K562 (cell line): ENCODE data around the gene UBE2L6. TPM values are rescaled to one million over a fixed set of nuclear protein-coding genes. Genes with fewer than 3 reads are reported as not detected.

Experiments used
- CAMTA2 ChIP-seq: fragments of 250-450 bp; sonication (Bioruptor Pico); conservative IDR thresholded peaks from 2 replicates; pipeline ENCODE4 v1.5.1; 2022
- HINFP ChIP-seq: fragments of 450-650 bp; conservative IDR thresholded peaks from 2 replicates; pipeline ENCODE4 v1.6.1; 2016; ENCODE audit warnings: missing genetic modification characterization, low read depth, mild to moderate bottlenecking, control low read depth, missing compliant biosample characterization
- HLTF ChIP-seq: fragments of 450-650 bp; IDR thresholded peaks from 2 replicates; pipeline ENCODE4 v1.6.1; 2016
- HNRNPUL1 ChIP-seq: fragments of 200-400 bp; formaldehyde crosslinking; IDR thresholded peaks from 2 replicates; pipeline ENCODE4 v1.6.1; 2017; ENCODE audit warnings: low read length
- MAFK ChIP-seq: IDR thresholded peaks from 2 replicates; pipeline ENCODE4 v1.6.1; 2011; ENCODE audit warnings: low read length, improper control_type of control experiment
- NR2C2 ChIP-seq, 2 experiments: fragments of 200-800 bp in 1 of 2; sonication (Bioruptor generic) in 1 of 2; sonication (generic) in 1 of 2; formaldehyde crosslinking in 1 of 2; IDR thresholded peaks; 2 replicates each; pipeline versions ENCODE4 v1.6.1 to v1.8.0; 2016 to 2022; ENCODE audit warnings: mild to moderate bottlenecking in 1 of 2, missing compliant biosample characterization in 1 of 2, missing genetic modification characterization in 1 of 2, missing genetic modification reagents in 1 of 2
- RBM22 ChIP-seq: fragments of 200-400 bp; formaldehyde crosslinking; IDR thresholded peaks from 2 replicates; pipeline ENCODE4 v1.6.1; 2018; ENCODE audit warnings: low read length, low read depth; ENCODE audit not compliant: poor library complexity, severe bottlenecking
- SIN3B ChIP-seq: fragments of 450-650 bp; IDR thresholded peaks from 2 replicates; pipeline ENCODE4 v1.6.1; 2017; ENCODE audit warnings: low read depth, mild to moderate bottlenecking, moderate library complexity
- STAT5B ChIP-seq: fragments of 250-450 bp; sonication (Bioruptor Pico); IDR thresholded peaks from 2 replicates; pipeline ENCODE4 v1.8.0; 2021; ENCODE audit warnings: mild to moderate bottlenecking, inconsistent platforms
- TEAD1 ChIP-seq, 2 experiments: fragments of 450-650 bp in 1 of 2; sonication (generic) in 1 of 2; formaldehyde crosslinking; IDR thresholded peaks; 2 replicates each; pipeline versions ENCODE4 v1.4.0 to v1.8.0; 2020 to 2022; ENCODE audit warnings: mild to moderate bottlenecking in 2 of 2, missing genetic modification reagents in 1 of 2
- ZBTB9 ChIP-seq: fragments of 450-650 bp; formaldehyde crosslinking; IDR thresholded peaks from 2 replicates; pipeline ENCODE4 v1.4.0; 2020; ENCODE audit warnings: mild to moderate bottlenecking, moderate library complexity
- ZNF354B ChIP-seq: fragments of 250-450 bp; sonication (Bioruptor Pico); IDR thresholded peaks from 2 replicates; pipeline ENCODE4 v1.4.0; 2020
- polyA plus RNA-seq, 8 experiments: library from polyadenylated mRNA; depleted of rRNA in 4 of 8; stranded (reverse) in 5 of 8; unstranded in 3 of 8; fragments of >200 nt; fragmentation: Nextera tagmentation in 2 of 8; fragmentation: Illumina TruSeq in 1 of 8; extraction: Ambion mirVana in 2 of 8; extraction: Trizol in 1 of 8; gene quantifications; 2 replicates each; pipeline versions ENCODE4 v1.2.1 to v1.2.3, GENCODE V29; 2011 to 2014; ENCODE audit warnings: inconsistent platforms in 1 of 8, missing spikeins in 1 of 8
- total RNA-seq, 7 experiments: library from RNA; depleted of rRNA in 6 of 7; stranded (reverse); fragments of >200 nt in 6 of 7; fragmentation: Illumina TruSeq in 2 of 7; extraction: Trizol in 2 of 7; gene quantifications; 2 replicates each; pipeline versions ENCODE4 v1.2.1 to v1.2.3, GENCODE V29; 2011 to 2021; ENCODE audit warnings: low replicate concordance in 1 of 7
- TF ChIP-seq, protein P1 (sequence below): fragments of 250-450 bp; sonication (Bioruptor Pico); IDR thresholded peaks from 2 replicates; pipeline ENCODE4 v1.4.0; 2020; ENCODE audit warnings: mild to moderate bottlenecking, moderate library complexity
- TF ChIP-seq, protein P2 (sequence below): fragments of 250-450 bp; sonication (Bioruptor Pico); IDR thresholded peaks from 2 replicates; pipeline ENCODE4 v1.8.0; 2021; ENCODE audit warnings: moderate library complexity, mild to moderate bottlenecking, inconsistent platforms
- TF ChIP-seq, protein P3 (sequence below): sonication (generic); formaldehyde crosslinking; IDR thresholded peaks from 2 replicates; pipeline ENCODE4 v1.9.0; 2022; ENCODE audit warnings: mild to moderate bottlenecking, missing genetic modification reagents
- TF ChIP-seq, protein P4 (sequence below): fragments of 200-400 bp; formaldehyde crosslinking; IDR thresholded peaks from 2 replicates; pipeline ENCODE4 v1.6.1; 2017; ENCODE audit warnings: mild to moderate bottlenecking, low read depth, low read length, moderate library complexity

UBE2L6 gene
- total and polyA plus RNA-seq, 9 of the 15 experiments (the other 6 are each of a cell fraction or from before 2014, with no cell fraction given), result 5.9 to 24.9 (median 9.7) TPM

DNA sequence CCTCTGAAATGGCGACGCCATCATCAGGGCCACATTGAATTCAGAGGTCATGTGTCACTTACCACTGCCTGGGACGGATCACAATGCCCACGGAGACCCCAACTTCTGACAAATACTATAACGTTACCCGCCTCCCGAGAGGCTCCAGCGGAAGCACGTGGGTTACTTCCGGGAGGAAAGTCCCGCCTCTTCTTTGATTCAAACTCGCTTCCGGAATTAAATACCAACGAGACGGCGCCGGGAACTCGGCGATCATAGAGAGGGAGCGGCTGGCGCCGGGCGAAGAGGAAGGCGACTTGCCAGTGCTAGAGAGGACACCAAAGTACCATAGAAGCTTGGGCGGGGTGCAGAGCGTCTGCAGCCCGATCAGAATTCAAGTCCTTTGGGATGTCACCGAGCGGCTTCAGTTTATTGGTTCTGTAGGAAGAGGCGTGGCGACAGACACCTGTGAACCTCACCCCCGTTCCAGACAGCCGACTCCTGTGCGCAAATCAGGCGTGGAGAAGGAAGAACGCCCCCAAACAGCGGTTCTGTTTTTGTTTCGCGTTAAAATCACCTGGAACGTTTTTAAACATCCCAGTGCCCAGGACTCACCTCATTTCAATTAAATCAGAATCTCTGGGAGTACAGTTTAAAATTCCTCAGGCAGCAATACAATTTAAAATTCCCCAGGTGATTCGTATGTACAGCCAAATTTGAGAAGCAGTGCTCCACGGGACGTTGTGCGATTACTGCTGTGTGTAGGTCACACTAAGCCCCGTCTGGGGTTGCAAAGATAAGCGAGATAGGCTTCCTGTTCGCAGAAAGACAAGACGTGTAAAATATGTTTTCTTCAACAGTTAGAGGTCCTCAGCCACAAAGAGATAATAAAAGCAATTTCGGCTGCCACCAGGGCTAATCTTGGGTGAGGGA lies 36.6 kb downstream of the UBE2L6 start, which contains the start of gene TIMM10 (continued):
- no peak for TF ChIP-seq NR2C2 (CRISPR knock-in tag; IDR thresholded peaks at IDR 0.05)
- peak; percentile 76 for TF ChIP-seq NR2C2 (tag; IDR thresholded peaks at IDR 0.05)
- TF ChIP-seq HINFP (tag), result no peak
- TF ChIP-seq TEAD1 (CRISPR knock-in tag; IDR thresholded peaks at IDR 0.05), result 0 out of 4 replicates have a peak, but pooled peaks of 1 of the 2 experiments have one; percentile 36
- TF ChIP-seq, protein P1, sequence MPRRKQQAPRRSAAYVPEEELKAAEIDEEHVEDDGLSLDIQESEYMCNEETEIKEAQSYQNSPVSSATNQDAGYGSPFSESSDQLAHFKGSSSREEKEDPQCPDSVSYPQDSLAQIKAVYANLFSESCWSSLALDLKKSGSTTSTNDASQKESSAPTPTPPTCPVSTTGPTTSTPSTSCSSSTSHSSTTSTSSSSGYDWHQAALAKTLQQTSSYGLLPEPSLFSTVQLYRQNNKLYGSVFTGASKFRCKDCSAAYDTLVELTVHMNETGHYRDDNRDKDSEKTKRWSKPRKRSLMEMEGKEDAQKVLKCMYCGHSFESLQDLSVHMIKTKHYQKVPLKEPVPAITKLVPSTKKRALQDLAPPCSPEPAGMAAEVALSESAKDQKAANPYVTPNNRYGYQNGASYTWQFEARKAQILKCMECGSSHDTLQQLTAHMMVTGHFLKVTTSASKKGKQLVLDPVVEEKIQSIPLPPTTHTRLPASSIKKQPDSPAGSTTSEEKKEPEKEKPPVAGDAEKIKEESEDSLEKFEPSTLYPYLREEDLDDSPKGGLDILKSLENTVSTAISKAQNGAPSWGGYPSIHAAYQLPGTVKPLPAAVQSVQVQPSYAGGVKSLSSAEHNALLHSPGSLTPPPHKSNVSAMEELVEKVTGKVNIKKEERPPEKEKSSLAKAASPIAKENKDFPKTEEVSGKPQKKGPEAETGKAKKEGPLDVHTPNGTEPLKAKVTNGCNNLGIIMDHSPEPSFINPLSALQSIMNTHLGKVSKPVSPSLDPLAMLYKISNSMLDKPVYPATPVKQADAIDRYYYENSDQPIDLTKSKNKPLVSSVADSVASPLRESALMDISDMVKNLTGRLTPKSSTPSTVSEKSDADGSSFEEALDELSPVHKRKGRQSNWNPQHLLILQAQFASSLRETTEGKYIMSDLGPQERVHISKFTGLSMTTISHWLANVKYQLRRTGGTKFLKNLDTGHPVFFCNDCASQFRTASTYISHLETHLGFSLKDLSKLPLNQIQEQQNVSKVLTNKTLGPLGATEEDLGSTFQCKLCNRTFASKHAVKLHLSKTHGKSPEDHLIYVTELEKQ (CRISPR knock-in tag), result no peak
- TF ChIP-seq STAT5B (CRISPR knock-in tag), result no peak
- no peak for TF ChIP-seq HLTF
- TF ChIP-seq CAMTA2, result no peak
- TF ChIP-seq, protein P2, sequence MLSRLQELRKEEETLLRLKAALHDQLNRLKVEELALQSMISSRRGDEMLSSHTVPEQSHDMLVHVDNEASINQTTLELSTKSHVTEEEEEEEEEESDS (CRISPR knock-in tag), result no peak
- TF ChIP-seq HNRNPUL1, result no peak
- TF ChIP-seq RBM22, result no peak
- TF ChIP-seq, protein P3, sequence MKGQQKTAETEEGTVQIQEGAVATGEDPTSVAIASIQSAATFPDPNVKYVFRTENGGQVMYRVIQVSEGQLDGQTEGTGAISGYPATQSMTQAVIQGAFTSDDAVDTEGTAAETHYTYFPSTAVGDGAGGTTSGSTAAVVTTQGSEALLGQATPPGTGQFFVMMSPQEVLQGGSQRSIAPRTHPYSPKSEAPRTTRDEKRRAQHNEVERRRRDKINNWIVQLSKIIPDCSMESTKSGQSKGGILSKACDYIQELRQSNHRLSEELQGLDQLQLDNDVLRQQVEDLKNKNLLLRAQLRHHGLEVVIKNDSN (CRISPR knock-in tag), result peak; percentile 68
- no peak for TF ChIP-seq ZBTB9 (CRISPR knock-in tag)
- TF ChIP-seq MAFK, result no peak; the same call in 1 of the 2 replicates
- no peak for TF ChIP-seq ZNF354B (CRISPR knock-in tag)
- TF ChIP-seq, protein P4, sequence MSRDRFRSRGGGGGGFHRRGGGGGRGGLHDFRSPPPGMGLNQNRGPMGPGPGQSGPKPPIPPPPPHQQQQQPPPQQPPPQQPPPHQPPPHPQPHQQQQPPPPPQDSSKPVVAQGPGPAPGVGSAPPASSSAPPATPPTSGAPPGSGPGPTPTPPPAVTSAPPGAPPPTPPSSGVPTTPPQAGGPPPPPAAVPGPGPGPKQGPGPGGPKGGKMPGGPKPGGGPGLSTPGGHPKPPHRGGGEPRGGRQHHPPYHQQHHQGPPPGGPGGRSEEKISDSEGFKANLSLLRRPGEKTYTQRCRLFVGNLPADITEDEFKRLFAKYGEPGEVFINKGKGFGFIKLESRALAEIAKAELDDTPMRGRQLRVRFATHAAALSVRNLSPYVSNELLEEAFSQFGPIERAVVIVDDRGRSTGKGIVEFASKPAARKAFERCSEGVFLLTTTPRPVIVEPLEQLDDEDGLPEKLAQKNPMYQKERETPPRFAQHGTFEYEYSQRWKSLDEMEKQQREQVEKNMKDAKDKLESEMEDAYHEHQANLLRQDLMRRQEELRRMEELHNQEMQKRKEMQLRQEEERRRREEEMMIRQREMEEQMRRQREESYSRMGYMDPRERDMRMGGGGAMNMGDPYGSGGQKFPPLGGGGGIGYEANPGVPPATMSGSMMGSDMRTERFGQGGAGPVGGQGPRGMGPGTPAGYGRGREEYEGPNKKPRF, result no peak
- no peak; the same call in 1 of the 2 replicates for TF ChIP-seq SIN3B
